K562 (cell line): Measurements from ENCODE around the gene PRL. TPM values are rescaled to one million over a fixed set of nuclear protein-coding genes. Genes with fewer than 3 reads are reported as not detected.

Source experiments
- ATAC-seq: fragments of 200-7000 bp; cut with Tn5 transposase; 3 replicates; pipeline ENCODE4 v1.9.1; 2020; ENCODE audit warnings: moderate library complexity
- BruUV-seq: library from RNA; stranded (reverse); fragments of 400-500 nt; replicated peaks from 2 replicates; lab custom pipeline; 2021; lab: Mats Ljungman, UMichigan
- CTCF ChIA-PET: fragments of 300-600 bp; formaldehyde crosslinking; extraction: SDS; loops from one replicate; lab custom pipeline; 2021; ENCODE audit warnings: low intra/inter-chr PET ratio; lab: Yijun Ruan, JAX
- POLR2A ChIA-PET: fragments of 300-600, 350-650 bp; sonication (Branson Sonifier 250); formaldehyde crosslinking; extraction: SDS; loops from one replicate; lab custom pipeline; 2021; ENCODE audit warnings: antibody characterized with exemption, inconsistent platforms; lab: Yijun Ruan, JAX
- DNase-seq, 4 experiments: peaks; one replicate each; pipeline versions ENCODE4 v3.0.0 to v3.0.0-alpha.2; 2011 to 2018; ENCODE audit warnings: low spot score in 3 of 4, mixed read lengths in 3 of 4; ENCODE audit errors: extremely low read depth in 1 of 4
- FAIRE-seq: peaks from 2 replicates; lab custom pipeline; 2011; peaks lifted over from hg19 to GRCh38; lab: Jason Lieb, UNC
- H2AFZ ChIP-seq: 2 replicates; pipeline ENCODE4 v1.6.0; 2011; ENCODE audit warnings: low read depth, low read length, control low read depth, inconsistent platforms
- H3K27ac ChIP-seq: fragments of 200-600 bp; 3 replicates; pipeline ENCODE4 v1.8.0; 2011; ENCODE audit warnings: low read depth, mild to moderate bottlenecking, control low read depth, inconsistent platforms, low read length, moderate library complexity, mixed read lengths; ENCODE audit errors: extremely low read depth
- H3K27me3 ChIP-seq, 2 experiments: fragments of 300-600 bp in 1 of 2; 2 replicates in 1 of 2; 3 replicates in 1 of 2; pipeline versions ENCODE4 v1.6.0 to v1.8.0; 2011; ENCODE audit warnings: inconsistent platforms in 2 of 2, low read length in 2 of 2, mild to moderate bottlenecking in 1 of 2, mixed read lengths in 1 of 2, moderate library complexity in 1 of 2; ENCODE audit not compliant: control insufficient read depth in 2 of 2, insufficient read depth in 2 of 2
- H3K36me3 ChIP-seq: fragments of 300-600 bp; 3 replicates; pipeline ENCODE4 v1.8.0; 2011; ENCODE audit warnings: mild to moderate bottlenecking, low read length, inconsistent platforms; ENCODE audit not compliant: control insufficient read depth, insufficient read depth
- H3K4me1 ChIP-seq, 2 experiments: fragments of 200-600 bp in 1 of 2; replicated peaks in 1 of 2; 2 replicates in 1 of 2; 3 replicates in 1 of 2; pipeline versions ENCODE4 v1.5.1 to v1.8.0; 2011; ENCODE audit warnings: inconsistent platforms in 2 of 2, low read length in 2 of 2, mild to moderate bottlenecking in 1 of 2, mixed read lengths in 1 of 2, moderate library complexity in 1 of 2; ENCODE audit not compliant: control insufficient read depth in 2 of 2, insufficient read depth in 2 of 2
- H3K4me2 ChIP-seq: 2 replicates; pipeline ENCODE4 v1.6.1; 2011; ENCODE audit warnings: low read length, control low read depth, inconsistent platforms, mixed read lengths; ENCODE audit not compliant: insufficient read depth
- H3K4me3 ChIP-seq: fragments of 200-600 bp; sonication (generic), shearing (Covaris generic); 2 replicates; pipeline ENCODE4 v1.5.1; 2016; ENCODE audit warnings: control low read depth, inconsistent platforms
- H3K79me2 ChIP-seq: fragments of 200-600 bp; 3 replicates; pipeline ENCODE4 v1.8.0; 2011; ENCODE audit warnings: low read length, inconsistent platforms; ENCODE audit not compliant: control insufficient read depth, insufficient read depth
- H3K9ac ChIP-seq, 2 experiments: 2 replicates each; pipeline versions ENCODE4 v1.6.0 to v1.6.1; 2011; ENCODE audit warnings: low read depth in 2 of 2, low read length in 2 of 2, control low read depth in 1 of 2, inconsistent platforms in 1 of 2, mild to moderate bottlenecking in 1 of 2, mixed read lengths in 1 of 2; ENCODE audit not compliant: insufficient read depth in 1 of 2
- H3K9me1 ChIP-seq: one replicate; pipeline ENCODE4 v1.6.0; 2011; ENCODE audit warnings: inconsistent platforms, mild to moderate bottlenecking, low read length, moderate library complexity; ENCODE audit not compliant: control insufficient read depth, insufficient read depth
- H3K9me3 ChIP-seq: replicated peaks from 2 replicates; pipeline ENCODE4 v1.5.1; 2011; ENCODE audit warnings: low read depth, low read length, inconsistent platforms; ENCODE audit not compliant: control insufficient read depth, insufficient read depth
- H4K20me1 ChIP-seq: replicated peaks from 2 replicates; pipeline ENCODE4 v1.6.1; 2011; ENCODE audit warnings: low read length, inconsistent platforms, mixed read lengths; ENCODE audit not compliant: control insufficient read depth, insufficient read depth
- HMGN3 ChIP-seq: IDR thresholded peaks from 2 replicates; pipeline ENCODE4 v1.6.1; 2011; ENCODE audit warnings: borderline replicate concordance, low read depth, mild to moderate bottlenecking, mixed read lengths, low read length; ENCODE audit not compliant: insufficient read length; ENCODE audit errors: extremely low read depth
- MYC ChIP-seq, 2 experiments: fragments of 250-450 bp in 1 of 2; sonication (Bioruptor Pico) in 1 of 2; IDR thresholded peaks; 2 replicates each; pipeline versions ENCODE4 v1.5.1 to v1.6.1; 2012 to 2021; ENCODE audit warnings: low read depth in 2 of 2, borderline replicate concordance in 1 of 2, improper control_type of control experiment in 1 of 2, low read length in 1 of 2, mild to moderate bottlenecking in 1 of 2, moderate library complexity in 1 of 2
- SIN3A ChIP-seq, 2 experiments: fragments of 150-350 bp in 1 of 2; IDR thresholded peaks; 2 replicates each; pipeline ENCODE4 v1.6.1; 2011 to 2016; ENCODE audit warnings: borderline replicate concordance in 2 of 2, low read depth in 2 of 2, low read length in 2 of 2, mild to moderate bottlenecking in 2 of 2, moderate library complexity in 2 of 2; ENCODE audit not compliant: control insufficient read depth in 1 of 2
- THRB ChIP-seq: fragments of 450-650 bp; formaldehyde crosslinking; conservative IDR thresholded peaks from 2 replicates; pipeline ENCODE4 v1.4.0; 2022; ENCODE audit warnings: mild to moderate bottlenecking, missing genetic modification characterization
- YY1 ChIP-seq, 3 experiments: IDR thresholded peaks; 2 replicates each; pipeline ENCODE4 v1.6.1; 2011; ENCODE audit warnings: low read length in 2 of 3, mild to moderate bottlenecking in 2 of 3, moderate library complexity in 2 of 3, borderline replicate concordance in 1 of 3, control low read depth in 1 of 3, low read depth in 1 of 3; ENCODE audit not compliant: insufficient read depth in 3 of 3, insufficient replicate concordance in 2 of 3, control insufficient read depth in 1 of 3, insufficient read length in 1 of 3; ENCODE audit errors: extremely low read depth in 1 of 3
- ZNF431 ChIP-seq: sonication (generic); formaldehyde crosslinking; IDR thresholded peaks from 2 replicates; pipeline ENCODE4 v1.8.0; 2022; ENCODE audit warnings: mild to moderate bottlenecking, missing genetic modification reagents
- ZNF444 ChIP-seq: fragments of 250-450 bp; sonication (Bioruptor Pico); IDR thresholded peaks from 2 replicates; pipeline ENCODE4 v1.4.0; 2020; ENCODE audit warnings: mild to moderate bottlenecking, moderate library complexity
- ZNF830 ChIP-seq: fragments of 250-450 bp; sonication (Bioruptor Pico); IDR thresholded peaks from 2 replicates; pipeline ENCODE4 v1.5.0; 2021; ENCODE audit warnings: mild to moderate bottlenecking
- WGBS: fragments of 100-300 bp; shearing (Covaris generic); methylation state at CpG from one replicate; pipeline ENCODE4 v1.1.6; 2016; ENCODE audit warnings: low coverage, mixed read lengths; ENCODE audit not compliant: insufficient coverage; ENCODE audit errors: missing lambda C conversion rate; 5-methylcytosine and 5-hydroxymethylcytosine counted together
- in situ Hi-C: fragments of 300-500 bp; cut with MboI; formaldehyde crosslinking; loops from 4 replicates; pipeline ENCODE4 v1.15.0; 2018; ENCODE audit warnings: inconsistent platforms, mixed read lengths
- intact Hi-C: fragments of 100-400 bp; cut with micrococcal nuclease; formaldehyde crosslinking; loops from 2 replicates; pipeline ENCODE4 v1.14.2; 2022
- polyA plus RNA-seq, 8 experiments: library from polyadenylated mRNA; depleted of rRNA in 4 of 8; stranded (reverse) in 5 of 8; unstranded in 3 of 8; fragments of >200 nt; fragmentation: Nextera tagmentation in 2 of 8; fragmentation: Illumina TruSeq in 1 of 8; extraction: Ambion mirVana in 2 of 8; extraction: Trizol in 1 of 8; gene quantifications; 2 replicates each; pipeline versions ENCODE4 v1.2.1 to v1.2.3, GENCODE V29; 2011 to 2014; ENCODE audit warnings: inconsistent platforms in 1 of 8, missing spikeins in 1 of 8
- total RNA-seq, 7 experiments: library from RNA; depleted of rRNA in 6 of 7; stranded (reverse); fragments of >200 nt in 6 of 7; fragmentation: Illumina TruSeq in 2 of 7; extraction: Trizol in 2 of 7; gene quantifications; 2 replicates each; pipeline versions ENCODE4 v1.2.1 to v1.2.3, GENCODE V29; 2011 to 2021; ENCODE audit warnings: low replicate concordance in 1 of 7

The PRL gene
- total and polyA plus RNA-seq, 9 of the 15 experiments (the other 6 are each of a cell fraction or from before 2014, with no cell fraction given), result not detected

GRCh38 chr6:22237526-22237925 lies 59.3 kb downstream of the PRL start:
- no peaks in the 10 kb centered on the region for H4K20me1 ChIP-seq
- ATAC-seq (no peak), FAIRE-seq (no peak), DNase-seq (no peak)
- no peaks in the 10 kb centered on the region for H3K36me3 ChIP-seq
- TF ChIP-seq SIN3A (IDR thresholded peaks at IDR 0.05; ENCODE audit: borderline replicate concordance in 2 of 2, control insufficient read depth in 1 of 2, low read depth in 2 of 2, low read length in 2 of 2), result no peak
- no peak for TF ChIP-seq HMGN3
- no peak for TF ChIP-seq ZNF444 (CRISPR knock-in tag)
- no peak for TF ChIP-seq THRB (CRISPR knock-in tag)
- no peak for TF ChIP-seq ZNF431 (CRISPR knock-in tag)
- TF ChIP-seq MYC (IDR thresholded peaks at IDR 0.05; ENCODE audit: low read depth, low read length), result no peak
- TF ChIP-seq MYC (CRISPR knock-in tag; IDR thresholded peaks at IDR 0.05; ENCODE audit: borderline replicate concordance, low read depth), result no peak
- TF ChIP-seq YY1 (IDR thresholded peaks at IDR 0.05; ENCODE audit: borderline replicate concordance in 1 of 3, control insufficient read depth in 1 of 3, extremely low read depth in 1 of 3, insufficient read depth in 3 of 3, insufficient read length in 1 of 3, insufficient replicate concordance in 2 of 3, low read depth in 1 of 3, low read length in 2 of 3), result no peak
- TF ChIP-seq ZNF830 (CRISPR knock-in tag), result no peak
- no peak overlapping the region for H3K4me3 ChIP-seq
- no peak overlapping the region for H3K27ac ChIP-seq
- POLR2A ChIA-PET, result no interaction called here
- no peaks in the 10 kb centered on the region for H3K27me3 ChIP-seq
- no peak overlapping the region for H3K4me2 ChIP-seq
- H3K9me3 ChIP-seq, result no peaks in the 10 kb centered on the region
- no TSS peak for BruUV-seq
- in situ Hi-C loops, result no loop called here
- intact Hi-C loops, result no loop called here
- H3K9me1 ChIP-seq, result no peaks in the 10 kb centered on the region
- H3K4me1 ChIP-seq, result no peaks in the 10 kb centered on the region
- no peak overlapping the region for H2AFZ ChIP-seq
- no peak overlapping the region for H3K9ac ChIP-seq
- H3K79me2 ChIP-seq, result no peaks in the 10 kb centered on the region
- CTCF ChIA-PET, result no interaction called here
- WGBS, result 0% methylated on average over 1 of the region's 1 CpG
